Uterus (tissue), 2 donors: ENCODE data around the gene RFX1.

Experiments
- POLR2A ChIP-seq, 2 donors: fragments of 450-650 bp; IDR thresholded peaks; one replicate each; pipeline ENCODE4 v1.6.1; 2016; ENCODE audit warnings: antibody characterized with exemption in 2 of 2, mild to moderate bottlenecking in 1 of 2, moderate library complexity in 1 of 2
- TF ChIP-seq, protein P1 (sequence below), 4 experiments: fragments of 200-600 bp in 2 of 4; fragments of 450-650 bp in 2 of 4; sonication (generic) in 2 of 4; IDR thresholded peaks; one replicate each; pipeline ENCODE4 v1.5.1; 2016 to 2019; ENCODE audit warnings: antibody characterized with exemption in 4 of 4, mild to moderate bottlenecking in 2 of 4, moderate library complexity in 1 of 4

DNA sequence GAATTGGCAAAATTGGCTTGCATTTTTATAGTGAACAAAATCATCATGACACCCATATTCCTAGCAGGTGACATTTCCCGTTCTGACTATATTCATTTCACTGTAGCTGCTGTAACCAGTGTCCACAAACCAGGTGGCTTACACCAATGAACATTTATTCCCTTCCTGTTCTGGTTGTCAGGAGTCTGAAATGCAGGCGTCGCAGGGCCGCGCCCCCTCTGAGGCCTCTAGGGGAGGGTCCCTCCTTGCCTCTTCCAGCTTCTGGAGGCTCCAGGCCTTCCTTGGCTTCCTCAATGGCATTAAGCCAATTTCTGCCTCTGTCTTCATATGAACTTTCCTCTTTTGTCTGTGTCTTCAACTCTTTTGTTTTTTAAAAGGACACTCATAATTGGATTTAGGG is 15.4 kb upstream of the RFX1 start:
- TF ChIP-seq POLR2A (IDR thresholded peaks at IDR 0.05): no peak
- TF ChIP-seq, protein P1, sequence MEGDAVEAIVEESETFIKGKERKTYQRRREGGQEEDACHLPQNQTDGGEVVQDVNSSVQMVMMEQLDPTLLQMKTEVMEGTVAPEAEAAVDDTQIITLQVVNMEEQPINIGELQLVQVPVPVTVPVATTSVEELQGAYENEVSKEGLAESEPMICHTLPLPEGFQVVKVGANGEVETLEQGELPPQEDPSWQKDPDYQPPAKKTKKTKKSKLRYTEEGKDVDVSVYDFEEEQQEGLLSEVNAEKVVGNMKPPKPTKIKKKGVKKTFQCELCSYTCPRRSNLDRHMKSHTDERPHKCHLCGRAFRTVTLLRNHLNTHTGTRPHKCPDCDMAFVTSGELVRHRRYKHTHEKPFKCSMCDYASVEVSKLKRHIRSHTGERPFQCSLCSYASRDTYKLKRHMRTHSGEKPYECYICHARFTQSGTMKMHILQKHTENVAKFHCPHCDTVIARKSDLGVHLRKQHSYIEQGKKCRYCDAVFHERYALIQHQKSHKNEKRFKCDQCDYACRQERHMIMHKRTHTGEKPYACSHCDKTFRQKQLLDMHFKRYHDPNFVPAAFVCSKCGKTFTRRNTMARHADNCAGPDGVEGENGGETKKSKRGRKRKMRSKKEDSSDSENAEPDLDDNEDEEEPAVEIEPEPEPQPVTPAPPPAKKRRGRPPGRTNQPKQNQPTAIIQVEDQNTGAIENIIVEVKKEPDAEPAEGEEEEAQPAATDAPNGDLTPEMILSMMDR (IDR thresholded peaks at IDR 0.05): no peak
